Activated naive CD4-positive, alpha-beta T cell treated with anti-CD3 and anti-CD28 coated beads, Interleukin-2, amount 10 ng/mL, durations not matched to agents 7 days and 5 days (primary cell): ENCODE measurements around the gene NACC1.
"Not testable (repeated sequence)": the region's sequence is repeated elsewhere in the genome, so short reads cannot be mapped to it uniquely, and the experiment has no call there.

ENCODE experiments used
- CTCF ChIA-PET: fragments of 350-600 bp; sonication (Branson Sonifier 250); formaldehyde crosslinking; loops from one replicate; lab custom pipeline; 2021; ENCODE audit warnings: antibody characterized with exemption; lab: Charles Lee
- DNase-seq: peaks from one replicate; pipeline ENCODE4 v3.0.0-alpha.2; 2020
- H3K27ac Mint-ChIP-seq: one replicate; pipeline ENCODE4 v1.8.0; 2021; ENCODE audit warnings: mild to moderate bottlenecking, moderate library complexity, mixed read lengths
- H3K27me3 Mint-ChIP-seq: one replicate; pipeline ENCODE4 v1.8.0; 2021; ENCODE audit warnings: mild to moderate bottlenecking, mixed read lengths
- H3K36me3 Mint-ChIP-seq: one replicate; pipeline ENCODE4 v1.8.0; 2021; ENCODE audit warnings: mixed read lengths
- H3K4me1 Mint-ChIP-seq: one replicate; pipeline ENCODE4 v1.8.0; 2021; ENCODE audit warnings: mixed read lengths
- H3K4me3 Mint-ChIP-seq: one replicate; pipeline ENCODE4 v1.8.0; 2021; ENCODE audit warnings: mild to moderate bottlenecking, moderate library complexity, mixed read lengths
- H3K9me3 Mint-ChIP-seq: one replicate; pipeline ENCODE4 v1.8.0; 2021; ENCODE audit warnings: mixed read lengths

The NACC1 gene

DNA sequence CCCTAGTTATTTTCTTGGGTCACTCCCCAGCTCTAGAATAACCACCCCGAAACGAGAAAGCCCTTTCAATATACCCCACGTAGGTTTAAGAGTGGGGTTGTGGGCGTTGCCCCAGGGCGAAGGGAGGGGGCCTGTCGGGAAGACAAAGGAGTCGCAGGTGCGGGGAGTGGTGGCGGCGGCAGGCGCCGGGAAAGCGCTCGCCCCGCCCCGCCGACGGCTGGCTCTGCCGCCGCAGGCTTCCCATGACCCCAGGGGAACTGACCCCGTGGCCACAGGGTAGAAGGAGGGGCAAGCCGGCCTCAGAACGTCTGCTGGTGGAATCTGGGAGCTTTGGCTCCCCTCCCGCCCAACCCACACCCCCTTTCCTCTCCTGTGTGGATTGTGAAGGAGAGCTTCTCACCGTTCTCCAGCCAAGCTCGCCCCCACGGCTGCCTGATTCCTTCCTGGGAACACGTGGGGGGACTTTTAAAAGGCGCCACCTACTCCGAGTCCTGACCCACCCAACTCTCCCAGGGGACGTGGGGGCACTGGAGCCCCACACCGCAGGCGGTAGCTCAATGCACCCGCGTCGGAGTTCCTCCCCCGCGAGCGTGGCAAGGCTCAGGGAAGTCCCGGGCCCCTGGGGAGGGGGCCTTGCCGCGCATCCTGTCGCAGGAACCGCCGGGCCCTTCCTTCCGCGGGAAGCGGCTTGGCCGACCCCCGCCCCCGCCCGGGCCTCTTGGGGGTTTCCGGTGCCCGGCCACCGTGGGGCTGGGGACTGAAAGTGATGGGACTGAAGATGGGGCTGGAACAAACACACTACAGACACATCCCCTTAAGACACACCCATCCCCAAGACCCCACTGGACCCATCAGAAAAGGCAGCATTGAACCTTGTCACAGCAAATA lies 37.7 kb downstream of the NACC1 start:
- Mint-ChIP-seq H3K4me1 (peaks cover 48% of the 10 kb centered on the region), H3K27ac (peak overlapping the region; percentile 99), H3K27me3 (peaks cover 15% of the 10 kb centered on the region), H3K9me3 (no peaks in the 10 kb centered on the region), H3K4me3 (peak overlapping the region; percentile 99), H3K36me3 (peaks cover 37% of the 10 kb centered on the region)
- CTCF ChIA-PET = interaction anchor here (0.8 to 1.6 kb wide), 9 partner anchors 8 to 178 kb away, joined by 3 to 12 read pairs (median 5); no protein-coding TSS in a partner anchor
- peak; percentile 86 for DNase-seq

DNA sequence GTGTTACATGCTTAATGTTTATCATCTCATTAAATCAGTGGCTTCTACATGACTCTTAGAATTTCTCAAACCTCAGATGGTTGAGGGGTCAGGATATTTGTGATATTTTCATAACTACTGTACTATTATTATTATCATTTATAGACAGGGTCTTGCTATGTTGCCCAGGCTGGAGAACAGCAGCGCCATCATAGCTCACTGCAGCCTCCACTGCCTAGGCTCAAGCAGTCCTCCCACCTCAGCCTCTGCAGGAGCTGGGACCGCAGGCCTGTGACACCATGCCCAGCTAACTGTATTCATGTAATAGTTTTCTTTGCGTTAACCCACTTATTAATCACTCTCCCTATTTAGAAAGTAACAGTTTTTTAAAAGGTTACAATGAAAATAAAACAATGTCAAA lies 41.6 kb downstream of the NACC1 start:
- no peak for DNase-seq
- H3K9me3 Mint-ChIP-seq = no peaks in the 10 kb centered on the region
- peaks cover 75% of the 10 kb centered on the region for H3K4me1 Mint-ChIP-seq
- H3K36me3 Mint-ChIP-seq = peaks cover 22% of the 10 kb centered on the region
- peak overlapping the region; percentile 66 for H3K27ac Mint-ChIP-seq
- no peaks in the 10 kb centered on the region for H3K27me3 Mint-ChIP-seq
- H3K4me3 Mint-ChIP-seq = peak overlapping the region; percentile 30
- CTCF ChIA-PET = no interaction called here

DNA sequence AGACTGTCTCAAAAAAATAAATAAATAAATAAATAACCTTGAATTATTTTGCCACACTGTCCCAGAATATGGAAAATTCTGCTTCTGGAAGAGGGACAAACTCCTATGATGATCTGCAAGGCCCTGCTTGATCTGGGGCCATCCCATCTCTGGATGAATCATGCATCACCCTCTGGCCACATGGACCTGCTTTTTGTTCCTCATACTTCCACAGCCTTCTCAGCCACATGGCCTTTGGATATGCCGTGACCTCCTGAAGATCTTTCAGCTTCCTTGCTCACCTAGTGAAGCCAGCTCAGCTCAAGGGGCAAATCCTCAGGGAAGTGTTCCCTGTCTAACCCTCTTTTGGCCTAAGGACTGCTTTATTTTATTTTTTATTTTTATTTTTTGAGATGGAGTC lies 42.5 kb downstream of the NACC1 start:
- DNase-seq = no peak
- Mint-ChIP-seq H3K4me3 (peak overlapping the region; percentile 49), H3K9me3 (no peaks in the 10 kb centered on the region), H3K36me3 (peaks cover 16% of the 10 kb centered on the region), H3K4me1 (peaks cover 81% of the 10 kb centered on the region), H3K27me3 (no peaks in the 10 kb centered on the region), H3K27ac (peak overlapping the region; percentile 37)
- CTCF ChIA-PET = no interaction called here

DNA sequence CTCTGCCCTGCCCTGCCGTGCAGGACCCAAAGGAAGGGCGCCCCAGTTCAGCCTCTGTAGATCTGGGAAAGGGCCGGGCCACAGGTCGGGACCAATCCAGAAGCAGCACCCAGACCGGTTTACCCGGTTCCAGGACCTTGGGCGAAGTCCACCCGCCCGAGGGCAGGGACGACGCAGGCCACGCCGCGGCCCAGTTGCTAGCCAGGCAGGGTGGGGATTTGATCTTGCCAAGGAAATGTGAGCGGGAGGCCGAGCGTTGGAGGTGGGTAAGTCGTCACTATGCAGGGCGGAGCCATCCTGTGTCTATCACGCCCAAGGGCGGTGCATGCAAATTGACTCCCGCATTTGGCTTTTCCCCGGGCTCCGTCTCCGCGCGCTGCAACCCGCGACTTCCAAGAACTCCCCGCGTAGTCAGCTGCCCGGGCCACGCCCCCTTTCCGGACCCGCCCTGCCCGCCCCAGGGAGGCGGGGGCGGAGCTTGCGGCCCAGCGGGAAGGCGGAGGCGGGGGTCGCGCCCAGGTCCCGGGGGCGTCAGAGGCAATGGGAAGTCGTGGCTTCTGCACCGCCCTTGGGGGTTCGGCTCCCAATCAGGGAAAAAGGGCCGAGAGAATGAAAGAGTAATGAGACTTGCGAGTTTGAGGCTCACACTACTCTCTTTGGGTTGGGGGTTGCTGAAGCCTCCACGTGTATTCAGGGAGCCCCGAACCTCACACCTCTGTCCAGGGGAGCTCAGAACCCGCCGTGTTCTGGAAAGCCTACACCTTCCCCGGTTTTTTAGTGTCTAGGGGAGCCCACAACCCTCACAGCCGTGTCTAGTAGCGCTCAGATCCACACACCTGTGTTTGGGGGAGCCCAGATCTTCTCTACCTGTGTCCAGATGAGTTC lies 44.9 kb downstream of the NACC1 start:
- peak overlapping the region; percentile 91 for H3K4me3 Mint-ChIP-seq
- CTCF ChIA-PET = interaction anchor here (0.9 to 1.7 kb wide), 6 partner anchors 8 to 59 kb away, joined by 3 to 6 read pairs (median 6); partner anchors contain the start of genes IER2 and STX10
- peak; percentile 96 for DNase-seq

DNA sequence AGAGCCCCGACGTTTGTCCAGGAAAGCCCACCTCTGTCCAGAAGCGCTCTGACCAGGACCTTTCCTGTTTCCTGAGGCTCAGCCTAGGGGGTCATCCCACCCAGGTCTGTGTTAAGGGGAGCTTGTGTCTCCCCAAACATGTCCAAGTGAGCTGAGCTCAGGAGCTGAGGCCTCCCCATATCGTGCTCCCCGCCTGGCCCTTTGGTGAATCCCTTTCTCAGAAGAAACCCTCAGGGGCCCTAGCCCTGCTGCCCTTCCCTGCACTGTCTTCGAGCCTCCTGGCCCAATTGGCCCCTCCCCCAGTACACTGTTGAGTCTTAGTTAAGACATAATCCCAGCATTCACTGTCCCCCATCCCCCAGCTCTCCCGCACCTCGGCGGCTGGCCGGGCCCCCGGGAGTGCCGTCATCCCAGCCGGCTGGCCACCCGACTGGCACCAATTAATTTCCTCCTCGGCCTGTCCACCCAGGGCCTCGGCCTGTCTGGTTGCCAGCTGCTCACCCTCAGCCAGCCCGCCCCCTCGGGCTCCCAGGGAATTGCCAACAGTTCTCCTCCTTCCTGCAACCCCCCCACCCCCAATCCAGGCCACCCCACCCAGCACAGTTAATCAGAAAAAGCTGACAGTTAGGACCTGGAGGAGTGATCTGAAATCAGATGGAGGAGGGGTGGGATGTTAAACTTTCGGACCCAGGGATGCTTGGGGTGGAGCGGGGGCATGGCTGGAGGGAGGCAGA lies 45.7 kb downstream of the NACC1 start:
- H3K9me3 Mint-ChIP-seq = peaks cover 2% of the 10 kb centered on the region
- H3K27ac Mint-ChIP-seq = peak overlapping the region; percentile 100
- peak overlapping the region; percentile 91 for H3K4me3 Mint-ChIP-seq
- CTCF ChIA-PET = interaction anchor here (0.9 to 1.7 kb wide), 7 partner anchors 9 to 60 kb away, joined by 3 to 6 read pairs (median 5); partner anchors contain the start of genes IER2 and STX10
- peaks cover 13% of the 10 kb centered on the region for H3K36me3 Mint-ChIP-seq
- no peaks in the 10 kb centered on the region for H3K27me3 Mint-ChIP-seq
- peaks cover 83% of the 10 kb centered on the region for H3K4me1 Mint-ChIP-seq
- peak; percentile 73 for DNase-seq

More for the DNA sequence above, 44.9 kb downstream of the NACC1 start:
- Mint-ChIP-seq H3K9me3 (peaks cover 2% of the 10 kb centered on the region), H3K4me1 (peaks cover 83% of the 10 kb centered on the region), H3K36me3 (peaks cover 15% of the 10 kb centered on the region), H3K27ac (peak overlapping the region; percentile 100), H3K27me3 (no peaks in the 10 kb centered on the region)

DNA sequence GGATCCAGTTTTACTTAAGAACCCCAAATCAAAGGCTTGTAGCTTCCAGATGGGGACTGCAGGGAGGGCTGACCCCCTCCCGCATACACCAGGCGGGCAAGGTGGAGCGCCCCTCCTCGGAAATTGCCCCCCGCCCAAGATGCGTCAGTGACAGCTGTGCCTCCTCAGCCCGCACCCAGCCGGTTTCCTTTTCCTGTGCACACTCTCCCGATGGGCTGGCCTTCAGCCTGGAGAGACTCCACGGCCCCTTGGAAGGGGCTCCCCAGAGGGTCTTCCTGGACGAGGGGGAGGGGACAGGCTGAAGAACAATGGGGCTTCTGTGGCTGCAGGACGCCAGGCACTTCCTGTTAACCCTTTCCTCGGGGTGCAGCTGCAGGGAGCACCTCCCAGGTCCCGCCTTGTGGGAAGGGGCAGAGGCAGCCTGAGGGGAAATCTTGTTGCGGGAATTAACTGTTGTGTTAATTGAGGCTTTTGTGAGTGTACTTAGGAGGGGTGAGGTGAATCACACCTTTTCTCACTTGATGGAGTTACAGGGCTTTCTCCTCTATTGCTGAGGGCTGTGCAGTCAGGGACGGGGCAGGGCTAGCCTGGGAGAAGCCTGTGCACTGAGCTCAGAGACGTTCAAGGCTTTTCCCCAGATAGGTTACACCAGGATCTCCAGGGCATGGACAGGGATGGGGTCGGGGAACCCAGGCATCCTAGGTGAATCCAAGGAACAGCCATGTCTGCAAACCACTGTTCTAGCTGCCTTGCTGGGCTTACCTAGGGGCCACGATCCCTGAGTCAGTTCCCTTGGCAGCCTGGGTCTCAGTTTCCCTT lies 46.5 kb downstream of the NACC1 start:
- Mint-ChIP-seq H3K9me3 (peaks cover 2% of the 10 kb centered on the region), H3K4me3 (peak overlapping the region; percentile 91), H3K27me3 (no peaks in the 10 kb centered on the region), H3K27ac (peak overlapping the region; percentile 100), H3K36me3 (peaks cover 13% of the 10 kb centered on the region), H3K4me1 (peaks cover 85% of the 10 kb centered on the region)
- peak; percentile 75 for DNase-seq
- CTCF ChIA-PET = interaction anchor here (1.0 to 1.7 kb wide), 8 partner anchors 9 to 48 kb away, joined by 3 to 6 read pairs (median 4); partner anchors contain the start of gene NACC1

DNA sequence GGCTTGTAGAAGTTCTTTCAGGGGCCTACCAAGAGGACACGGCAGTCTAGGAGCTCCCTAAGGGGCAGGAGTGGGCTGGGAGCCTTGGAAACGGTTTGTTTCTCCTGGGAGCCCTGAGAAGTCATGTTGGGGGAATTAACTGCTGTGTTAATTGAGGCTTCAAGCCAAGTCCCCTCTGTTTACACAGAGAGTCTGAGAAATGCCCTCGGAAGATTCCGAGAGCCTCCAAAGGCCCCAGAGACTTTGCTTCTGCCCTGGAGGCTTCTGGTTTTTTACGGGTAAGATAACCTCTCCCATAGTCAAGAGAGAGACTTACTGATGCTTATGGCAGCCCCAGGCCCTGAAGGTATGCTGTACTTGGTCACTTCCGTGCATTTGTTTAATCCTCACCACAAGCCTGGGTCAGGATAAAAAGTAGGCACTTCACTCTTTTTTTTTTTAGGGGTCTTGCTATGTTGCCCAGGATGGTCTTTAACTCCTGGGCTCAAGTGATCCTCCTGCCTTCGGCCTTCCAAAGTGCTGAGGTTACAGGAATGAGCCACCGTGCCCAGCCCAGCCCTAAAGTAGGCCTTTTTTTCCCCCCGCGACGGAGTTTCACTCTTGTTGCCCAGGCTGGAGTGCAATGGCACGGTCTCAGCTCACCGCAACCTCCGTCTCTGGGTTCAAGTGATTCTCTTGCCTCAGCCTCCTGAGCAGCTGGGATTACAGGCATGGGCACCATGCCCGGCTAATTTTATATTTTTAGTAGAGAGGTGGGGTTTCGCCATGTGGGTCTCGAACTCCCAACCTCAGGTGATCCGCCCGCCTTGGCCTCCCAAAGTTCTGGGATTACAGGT lies 47.3 kb downstream of the NACC1 start:
- DNase-seq = no peak
- H3K9me3 Mint-ChIP-seq = peaks cover 2% of the 10 kb centered on the region
- H3K36me3 Mint-ChIP-seq = peaks cover 10% of the 10 kb centered on the region
- CTCF ChIA-PET = interaction anchor here (1.0 to 1.6 kb wide), 4 partner anchors 10 to 48 kb away, joined by 3 to 4 read pairs (median 4); partner anchors contain the start of gene NACC1
- H3K4me1 Mint-ChIP-seq = peaks cover 87% of the 10 kb centered on the region
- H3K27ac Mint-ChIP-seq = peak overlapping the region; percentile 100
- H3K4me3 Mint-ChIP-seq = peak overlapping the region; percentile 91
- no peaks in the 10 kb centered on the region for H3K27me3 Mint-ChIP-seq

DNA sequence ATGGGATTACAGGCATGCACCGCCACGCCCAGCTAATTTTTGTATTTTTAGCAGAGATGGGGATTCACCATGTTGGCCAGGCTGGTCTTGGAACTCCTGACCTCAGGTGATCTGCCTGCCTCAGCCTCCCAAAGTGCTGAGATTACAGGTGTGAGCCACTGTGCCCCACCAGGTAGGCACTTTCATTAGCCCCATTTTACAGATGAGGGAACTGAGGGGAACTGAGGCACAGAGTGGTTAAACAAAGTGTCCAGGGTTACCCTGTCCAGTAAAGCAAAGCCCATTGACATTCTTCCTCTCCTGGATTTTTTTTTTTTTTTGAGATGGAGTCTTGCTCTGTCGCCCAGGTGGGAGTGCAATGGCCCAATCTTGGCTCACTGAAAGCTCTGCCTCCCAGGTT lies 48.1 kb downstream of the NACC1 start:
- H3K9me3 Mint-ChIP-seq, H3K27me3 Mint-ChIP-seq, CTCF ChIA-PET, DNase-seq, H3K4me3 Mint-ChIP-seq: not testable (repeated sequence)
- H3K4me1 Mint-ChIP-seq = peaks cover 89% of the 10 kb centered on the region
- peaks cover 11% of the 10 kb centered on the region for H3K36me3 Mint-ChIP-seq
- H3K27ac Mint-ChIP-seq = peak overlapping the region; percentile 100

DNA sequence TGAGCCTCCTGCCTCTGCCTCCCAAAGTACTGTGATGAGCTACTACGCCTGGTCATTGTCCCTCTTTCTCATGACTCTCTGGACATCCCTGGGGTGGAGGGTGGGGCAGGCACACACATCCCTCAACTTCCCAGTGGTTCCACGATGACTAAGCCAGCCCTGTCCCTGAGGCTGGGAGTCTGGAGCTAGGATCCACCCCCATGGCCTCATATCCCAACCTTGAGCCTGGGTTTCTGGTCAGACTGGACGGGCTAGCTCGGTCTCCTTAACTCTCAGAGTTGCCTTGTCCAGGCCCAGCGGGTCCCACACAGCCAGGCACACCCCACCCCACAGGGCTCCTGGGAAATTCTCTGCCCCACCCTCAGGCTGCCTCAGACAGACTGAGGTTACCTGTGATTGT lies 51.7 kb downstream of the NACC1 start:
- no peaks in the 10 kb centered on the region for H3K27me3 Mint-ChIP-seq
- H3K36me3 Mint-ChIP-seq = peaks cover 12% of the 10 kb centered on the region
- CTCF ChIA-PET = interaction anchor here (1.4 to 1.5 kb wide), 3 partner anchors 15 to 26 kb away, joined by 5 to 14 read pairs (median 6); partner anchors contain the start of genes IER2 and STX10
- H3K27ac Mint-ChIP-seq = peak overlapping the region; percentile 100
- peaks cover 89% of the 10 kb centered on the region for H3K4me1 Mint-ChIP-seq
- peak overlapping the region; percentile 89 for H3K4me3 Mint-ChIP-seq
- no peak for DNase-seq
- peaks cover 2% of the 10 kb centered on the region for H3K9me3 Mint-ChIP-seq

DNA sequence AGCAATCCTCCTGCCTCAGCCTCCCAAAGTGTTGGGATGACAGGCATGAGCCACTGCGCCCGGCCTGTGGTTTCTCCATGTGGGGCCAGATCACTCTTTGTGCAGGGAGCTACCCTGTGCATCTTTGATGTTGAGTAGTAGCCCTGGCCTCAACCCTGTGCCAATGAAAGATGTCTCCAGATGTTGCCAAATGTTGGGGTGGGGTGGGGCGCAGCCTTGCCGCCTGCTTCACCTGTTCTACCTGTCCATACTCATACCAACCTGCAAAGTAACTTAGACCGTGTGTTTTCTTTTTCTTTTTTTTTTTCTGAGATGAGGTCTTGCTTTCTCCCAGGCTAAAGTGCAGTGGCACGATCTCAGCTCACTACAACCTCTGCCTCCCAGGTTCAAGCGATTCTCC lies 53.1 kb downstream of the NACC1 start:
- CTCF ChIA-PET = interaction anchor here (1.5 kb wide), 1 partner anchor 24 kb away, joined by 14 read pairs; no protein-coding TSS in a partner anchor
- Mint-ChIP-seq H3K4me1 (peaks cover 76% of the 10 kb centered on the region), H3K27ac (peak overlapping the region; percentile 89), H3K27me3 (no peaks in the 10 kb centered on the region), H3K36me3 (peaks cover 12% of the 10 kb centered on the region), H3K4me3 (no peak overlapping the region), H3K9me3 (peaks cover 2% of the 10 kb centered on the region)
- DNase-seq = no peak

DNA sequence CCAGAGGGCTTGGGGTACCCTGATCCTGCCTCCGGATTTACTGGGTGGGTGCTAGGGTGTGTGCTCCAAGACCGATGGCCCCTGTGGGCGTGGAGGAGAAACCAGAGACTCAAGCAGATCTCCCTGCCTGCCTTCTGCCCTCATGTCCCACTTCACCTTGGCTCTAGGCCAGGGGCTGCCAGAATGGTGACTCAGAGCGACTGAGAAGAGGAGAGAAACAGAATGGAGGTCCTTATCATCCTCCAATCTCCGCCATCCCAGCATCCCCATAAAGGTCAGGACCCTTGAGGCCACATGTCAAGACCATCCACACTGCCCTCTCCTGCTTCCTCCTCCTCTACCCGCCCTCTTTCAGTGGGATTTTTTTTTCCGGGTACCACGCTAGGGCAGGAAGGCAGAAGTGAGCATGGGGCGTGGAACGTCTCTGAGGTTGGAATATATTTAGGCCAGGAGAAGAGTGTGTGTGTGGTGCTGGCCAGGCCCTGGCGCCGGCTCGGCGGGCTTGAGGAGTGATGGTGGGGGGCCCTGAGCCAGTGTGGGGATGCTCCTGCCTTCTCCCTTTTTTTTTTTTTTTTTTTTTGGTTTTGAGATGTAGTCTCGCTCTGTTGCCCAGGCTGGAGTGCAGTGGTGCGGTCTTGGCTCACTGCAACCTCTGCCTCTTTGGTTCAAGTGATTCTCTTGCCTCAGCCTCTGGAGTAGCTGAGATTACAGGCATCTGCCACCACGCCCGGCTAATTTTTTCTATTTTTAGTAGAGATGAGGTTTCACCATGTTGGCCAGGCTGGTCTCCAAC lies 54.5 kb downstream of the NACC1 start:
- Mint-ChIP-seq H3K4me1 (peaks cover 63% of the 10 kb centered on the region), H3K4me3 (peak overlapping the region; percentile 74), H3K36me3 (peaks cover 9% of the 10 kb centered on the region), H3K9me3 (peaks cover 2% of the 10 kb centered on the region), H3K27me3 (no peaks in the 10 kb centered on the region), H3K27ac (peak overlapping the region; percentile 89)
- CTCF ChIA-PET = interaction anchor here (1.2 kb wide), 1 partner anchor 9 kb away, joined by 4 read pairs; no protein-coding TSS in a partner anchor
- DNase-seq = peak; percentile 67
